ENCODE measurements around the gene KIF3A. TPM values are rescaled to one million over a fixed set of nuclear protein-coding genes. Genes with fewer than 3 reads are reported as not detected.

Gene KIF3A
- total RNA-seq, 1 donor: 12.7 TPM

DNA sequence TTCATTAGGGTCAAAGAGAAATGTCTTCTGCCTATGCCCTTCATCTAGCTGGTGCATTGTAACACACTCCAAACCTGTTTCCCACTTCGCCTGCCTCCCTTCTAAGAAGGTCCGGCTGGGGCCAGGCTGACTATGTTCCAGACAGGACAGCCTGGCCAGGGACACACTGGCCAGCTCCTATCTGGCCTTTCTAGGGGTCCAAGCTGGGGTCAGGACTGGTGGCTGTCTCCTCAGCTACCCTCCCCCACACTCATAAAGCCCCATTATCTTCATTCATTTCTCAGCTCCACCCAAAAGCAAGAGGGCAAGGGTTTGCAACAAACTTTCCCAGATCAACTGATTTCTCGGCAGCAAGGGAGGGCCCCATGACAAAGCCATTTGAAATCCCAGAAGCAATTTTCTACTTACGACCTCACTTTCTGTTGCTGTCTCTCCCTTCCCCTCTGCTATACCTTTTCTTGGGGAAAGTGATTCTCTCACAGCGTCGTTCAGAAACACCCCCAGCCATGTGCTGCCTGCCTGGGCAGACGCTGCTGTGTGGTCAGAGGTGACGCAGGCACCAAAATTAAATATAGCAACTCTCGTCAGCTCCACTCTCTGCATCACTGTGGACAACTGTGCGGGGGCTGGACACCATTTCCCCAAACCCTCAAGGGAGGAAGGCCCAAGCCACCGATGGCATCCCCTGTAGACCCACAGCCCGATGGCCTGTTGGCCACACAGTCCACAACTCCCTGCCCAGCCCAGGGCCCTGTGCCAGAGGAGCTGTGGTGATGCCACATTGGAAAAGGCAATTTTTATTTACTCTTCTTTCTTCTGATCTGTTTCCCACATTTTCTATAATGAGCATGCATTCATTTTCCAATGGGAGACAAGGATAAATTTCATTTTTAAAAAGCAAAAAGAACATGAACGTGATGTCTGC lies 73.3 kb downstream of the KIF3A start:
- Histone ChIP-seq H3K27ac (ENCODE audit: low read depth, low read length) (peak overlapping the region; percentile 1), H3K4me2 (ENCODE audit: insufficient read depth, low read length) (no peak overlapping the region), H3K4me1 (ENCODE audit: insufficient read depth, low read length) (peaks cover 6% of the 10 kb centered on the region), H3K79me2 (ENCODE audit: insufficient read depth, low read length) (no peaks in the 10 kb centered on the region), H3K9me3 (ENCODE audit: low read depth, low read length) (no peaks in the 10 kb centered on the region), H4K20me1 (ENCODE audit: insufficient read depth, low read length) (no peaks in the 10 kb centered on the region), H3K36me3 (ENCODE audit: insufficient read depth, low read length) (no peaks in the 10 kb centered on the region), H3K27me3 (ENCODE audit: insufficient read depth, low read length) (no peaks in the 10 kb centered on the region), H3K4me3 (ENCODE audit: insufficient read depth, low read length) (no peak overlapping the region), H2AFZ (ENCODE audit: low read length) (no peak overlapping the region)
- TF ChIP-seq, protein P1, sequence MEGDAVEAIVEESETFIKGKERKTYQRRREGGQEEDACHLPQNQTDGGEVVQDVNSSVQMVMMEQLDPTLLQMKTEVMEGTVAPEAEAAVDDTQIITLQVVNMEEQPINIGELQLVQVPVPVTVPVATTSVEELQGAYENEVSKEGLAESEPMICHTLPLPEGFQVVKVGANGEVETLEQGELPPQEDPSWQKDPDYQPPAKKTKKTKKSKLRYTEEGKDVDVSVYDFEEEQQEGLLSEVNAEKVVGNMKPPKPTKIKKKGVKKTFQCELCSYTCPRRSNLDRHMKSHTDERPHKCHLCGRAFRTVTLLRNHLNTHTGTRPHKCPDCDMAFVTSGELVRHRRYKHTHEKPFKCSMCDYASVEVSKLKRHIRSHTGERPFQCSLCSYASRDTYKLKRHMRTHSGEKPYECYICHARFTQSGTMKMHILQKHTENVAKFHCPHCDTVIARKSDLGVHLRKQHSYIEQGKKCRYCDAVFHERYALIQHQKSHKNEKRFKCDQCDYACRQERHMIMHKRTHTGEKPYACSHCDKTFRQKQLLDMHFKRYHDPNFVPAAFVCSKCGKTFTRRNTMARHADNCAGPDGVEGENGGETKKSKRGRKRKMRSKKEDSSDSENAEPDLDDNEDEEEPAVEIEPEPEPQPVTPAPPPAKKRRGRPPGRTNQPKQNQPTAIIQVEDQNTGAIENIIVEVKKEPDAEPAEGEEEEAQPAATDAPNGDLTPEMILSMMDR (IDR thresholded peaks at IDR 0.05; ENCODE audit: extremely low read depth, low read depth, low read length): no peak
- peak; percentile 95 for DNase-seq (ENCODE audit: insufficient read length, low spot score, missing footprints)

DNA sequence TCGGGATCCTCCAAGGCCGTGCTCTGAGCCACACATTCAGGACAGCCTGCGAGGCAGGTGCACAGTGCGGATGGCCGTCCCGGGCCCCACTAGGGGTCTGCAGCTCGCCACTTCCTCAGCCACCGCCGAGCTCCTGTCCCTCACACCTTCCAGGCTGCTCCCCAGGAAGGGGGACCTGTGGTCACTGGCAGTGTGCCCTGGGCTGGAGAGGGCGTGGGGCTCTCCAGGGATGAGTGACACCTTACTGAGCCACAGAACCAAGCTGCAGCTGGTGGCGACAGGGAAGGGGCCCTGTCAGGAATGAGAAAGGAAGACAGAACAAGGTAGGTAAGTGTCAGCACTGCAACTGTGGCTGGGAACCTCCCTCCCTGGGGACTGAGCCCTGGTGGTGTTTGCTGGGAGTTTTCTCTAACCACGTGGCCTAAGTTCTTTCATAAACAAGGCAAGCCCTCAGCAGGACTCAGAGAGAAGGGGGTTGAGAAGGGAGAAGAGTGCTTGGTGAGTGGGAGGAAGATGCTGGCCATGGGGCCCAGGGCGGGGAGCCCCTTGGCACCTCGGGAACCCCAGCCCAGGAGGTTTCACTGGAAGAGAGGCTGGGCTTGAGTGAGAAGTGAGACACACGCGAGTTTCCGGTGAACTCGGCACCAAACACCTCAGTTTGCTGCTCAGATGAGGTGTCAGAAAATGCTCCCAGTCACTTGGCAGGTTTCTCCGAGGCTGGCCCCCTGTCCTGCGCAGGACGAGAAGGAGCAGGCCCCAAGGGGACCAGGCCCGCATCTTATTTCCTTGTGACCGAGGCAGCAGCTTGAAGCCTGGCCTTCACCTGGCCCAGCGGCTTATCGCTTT lies 74.2 kb downstream of the KIF3A start:
- peak; percentile 93 for DNase-seq (ENCODE audit: insufficient read length, low spot score, missing footprints)
- no peaks in the 10 kb centered on the region for H3K79me2 ChIP-seq (ENCODE audit: insufficient read depth, low read length)
- H3K27ac ChIP-seq (ENCODE audit: low read depth, low read length): no peak overlapping the region
- H2AFZ ChIP-seq (ENCODE audit: low read length): peak overlapping the region; percentile 12
- H3K9me3 ChIP-seq (ENCODE audit: low read depth, low read length): no peaks in the 10 kb centered on the region
- H3K4me2 ChIP-seq (ENCODE audit: insufficient read depth, low read length): no peak overlapping the region
- H3K36me3 ChIP-seq (ENCODE audit: insufficient read depth, low read length): no peaks in the 10 kb centered on the region
- no peaks in the 10 kb centered on the region for H4K20me1 ChIP-seq (ENCODE audit: insufficient read depth, low read length)
- H3K4me3 ChIP-seq (ENCODE audit: insufficient read depth, low read length): no peak overlapping the region
- H3K27me3 ChIP-seq (ENCODE audit: insufficient read depth, low read length): no peaks in the 10 kb centered on the region
- TF ChIP-seq, protein P1 (IDR thresholded peaks at IDR 0.05; ENCODE audit: extremely low read depth, low read depth, low read length): no peak
- H3K4me1 ChIP-seq (ENCODE audit: insufficient read depth, low read length): peaks cover 6% of the 10 kb centered on the region

DNA sequence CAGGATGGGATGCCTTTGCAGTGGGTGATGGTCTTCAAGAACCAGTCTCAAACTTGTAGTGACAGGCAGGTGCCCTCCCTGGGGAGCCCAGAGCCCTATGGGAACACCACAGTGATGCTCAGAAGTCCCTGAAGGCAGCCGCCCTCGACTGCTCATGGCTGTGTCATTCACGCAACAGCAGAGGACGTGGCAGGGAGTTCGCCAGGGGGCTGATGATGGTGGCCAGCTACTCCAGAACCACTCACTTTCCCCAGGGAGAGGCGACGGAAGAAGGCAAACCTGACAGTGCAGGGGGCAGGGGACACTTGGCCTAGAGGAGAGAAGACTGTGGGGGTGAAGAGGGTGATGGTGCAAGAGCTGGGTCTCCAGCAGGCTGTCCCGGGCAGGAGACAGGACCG lies 75.3 kb downstream of the KIF3A start:
- Histone ChIP-seq H3K4me2 (ENCODE audit: insufficient read depth, low read length) (no peak overlapping the region), H3K4me3 (ENCODE audit: insufficient read depth, low read length) (no peak overlapping the region), H2AFZ (ENCODE audit: low read length) (no peak overlapping the region), H3K9me3 (ENCODE audit: low read depth, low read length) (no peaks in the 10 kb centered on the region), H3K79me2 (ENCODE audit: insufficient read depth, low read length) (no peaks in the 10 kb centered on the region), H3K27me3 (ENCODE audit: insufficient read depth, low read length) (no peaks in the 10 kb centered on the region), H3K4me1 (ENCODE audit: insufficient read depth, low read length) (peaks cover 6% of the 10 kb centered on the region), H3K27ac (ENCODE audit: low read depth, low read length) (no peak overlapping the region), H3K36me3 (ENCODE audit: insufficient read depth, low read length) (no peaks in the 10 kb centered on the region), H4K20me1 (ENCODE audit: insufficient read depth, low read length) (no peaks in the 10 kb centered on the region)
- DNase-seq (ENCODE audit: insufficient read length, low spot score, missing footprints): peak; percentile 34
- TF ChIP-seq, protein P1 (IDR thresholded peaks at IDR 0.05; ENCODE audit: extremely low read depth, low read depth, low read length): no peak

Measured in osteoblast (primary cell).